Liver (tissue), 9 donors: ENCODE data around the gene HSDL2. TPM values are rescaled to one million over a fixed set of nuclear protein-coding genes. Genes with fewer than 3 reads are reported as not detected.
A peak's percentile ranks its signal among the peaks of the same experiment; 100 is the strongest.
"Not testable (repeated sequence)": the region's sequence is repeated elsewhere in the genome, so short reads cannot be mapped to it uniquely, and the experiment has no call there.

ENCODE experiments used
- DNase-seq: peaks from one replicate; pipeline ENCODE4 v3.0.0-alpha.2; 2017; ENCODE audit warnings: low spot score
- H3K27ac ChIP-seq, 2 donors: one replicate each; pipeline ENCODE4 v1.7.0; 2013; ENCODE audit warnings: inconsistent platforms in 2 of 2, low read length in 2 of 2, control low read depth in 1 of 2, low read depth in 1 of 2, mild to moderate bottlenecking in 1 of 2
- H3K27me3 ChIP-seq, 4 donors: one replicate each; pipeline versions ENCODE4 v1.6.1 to v1.7.0; 2013; ENCODE audit warnings: low read length in 3 of 4, inconsistent platforms in 1 of 4, mild to moderate bottlenecking in 1 of 4, moderate library complexity in 1 of 4; ENCODE audit not compliant: control insufficient read depth in 4 of 4, insufficient read depth in 4 of 4
- H3K36me3 ChIP-seq, 4 donors: one replicate each; pipeline versions ENCODE4 v1.6.1 to v1.7.0; 2013; ENCODE audit warnings: low read length in 3 of 4, mild to moderate bottlenecking in 3 of 4, low read depth in 1 of 4, moderate library complexity in 1 of 4; ENCODE audit not compliant: control insufficient read depth in 4 of 4, insufficient read depth in 3 of 4
- H3K4me1 ChIP-seq, 4 donors: one replicate each; pipeline versions ENCODE4 v1.6.1 to v1.7.0; 2013; ENCODE audit warnings: low read length in 3 of 4, mild to moderate bottlenecking in 3 of 4, moderate library complexity in 1 of 4; ENCODE audit not compliant: control insufficient read depth in 4 of 4, insufficient read depth in 4 of 4
- H3K4me3 ChIP-seq, 3 donors: one replicate each; pipeline versions ENCODE4 v1.6.1 to v1.7.0; 2013; ENCODE audit warnings: low read length in 3 of 3, control low read depth in 1 of 3, low read depth in 1 of 3, mild to moderate bottlenecking in 1 of 3
- H3K9ac ChIP-seq, 2 donors: one replicate each; pipeline ENCODE4 v1.7.0; 2013; ENCODE audit warnings: low read length in 2 of 2, mild to moderate bottlenecking in 2 of 2, moderate library complexity in 2 of 2, control low read depth in 1 of 2, low read depth in 1 of 2
- H3K9me3 ChIP-seq, 4 donors: one replicate each; pipeline versions ENCODE4 v1.6.1 to v1.7.0; 2013; ENCODE audit warnings: low read length in 3 of 4; ENCODE audit not compliant: control insufficient read depth in 4 of 4
- ATF3 ChIP-seq: IDR thresholded peaks from 2 replicates; pipeline ENCODE4 v1.6.1; 2016; ENCODE audit warnings: antibody characterized with exemption
- EGR1 ChIP-seq, 2 donors: IDR thresholded peaks; 2 replicates each; pipeline ENCODE4 v1.6.1; 2016 to 2018; ENCODE audit warnings: antibody characterized with exemption in 2 of 2, low read depth in 2 of 2
- FOXA1 ChIP-seq: IDR thresholded peaks from 2 replicates; pipeline ENCODE4 v1.6.1; 2016; ENCODE audit warnings: antibody characterized with exemption
- FOXA2 ChIP-seq: IDR thresholded peaks from 2 replicates; pipeline ENCODE4 v1.6.1; 2016; ENCODE audit warnings: antibody characterized with exemption
- GABPA ChIP-seq, 2 donors: IDR thresholded peaks in 1 of 2; conservative IDR thresholded peaks in 1 of 2; 2 replicates each; pipeline ENCODE4 v1.6.1; 2016; ENCODE audit warnings: antibody characterized with exemption in 2 of 2, mild to moderate bottlenecking in 1 of 2, moderate library complexity in 1 of 2
- HNF4A ChIP-seq, 2 donors: conservative IDR thresholded peaks; 2 replicates each; pipeline ENCODE4 v1.6.1; 2016; ENCODE audit warnings: antibody characterized with exemption in 2 of 2, mild to moderate bottlenecking in 2 of 2
- JUND ChIP-seq, 2 donors: IDR thresholded peaks; 2 replicates each; pipeline ENCODE4 v1.6.1; 2016; ENCODE audit warnings: antibody characterized with exemption in 2 of 2
- MAX ChIP-seq: IDR thresholded peaks from 2 replicates; pipeline ENCODE4 v1.6.1; 2016; ENCODE audit warnings: antibody characterized with exemption
- NR2F2 ChIP-seq: IDR thresholded peaks from 2 replicates; pipeline ENCODE4 v1.6.1; 2016; ENCODE audit warnings: antibody characterized with exemption
- RAD21 ChIP-seq, 2 donors: IDR thresholded peaks; 2 replicates each; pipeline ENCODE4 v1.6.1; 2016; ENCODE audit warnings: antibody characterized with exemption in 2 of 2, mild to moderate bottlenecking in 2 of 2
- RXRA ChIP-seq, 2 donors: IDR thresholded peaks; 2 replicates each; pipeline ENCODE4 v1.6.1; 2017 to 2018; ENCODE audit warnings: antibody characterized with exemption in 2 of 2, mild to moderate bottlenecking in 1 of 2
- SP1 ChIP-seq: IDR thresholded peaks from 2 replicates; pipeline ENCODE4 v1.6.1; 2018; ENCODE audit warnings: antibody characterized with exemption, mild to moderate bottlenecking
- TAF1 ChIP-seq: conservative IDR thresholded peaks from 2 replicates; pipeline ENCODE4 v1.6.1; 2016; ENCODE audit warnings: antibody characterized with exemption, mild to moderate bottlenecking
- YY1 ChIP-seq: IDR thresholded peaks from 2 replicates; pipeline ENCODE4 v1.6.1; 2016; ENCODE audit warnings: antibody characterized with exemption, mild to moderate bottlenecking
- WGBS: extraction: QIAGEN DNeasy Blood & Tissue Kit; methylation state at CpG from one replicate; pipeline ENCODE4 v1.1.7; 2013; 5-methylcytosine and 5-hydroxymethylcytosine counted together
- polyA plus RNA-seq, 2 donors: library from polyadenylated mRNA; stranded (reverse) in 1 of 2; unstranded in 1 of 2; fragments of 200-250 nt in 1 of 2; fragments of >200 nt in 1 of 2; fragmentation: Nextera tagmentation in 1 of 2; extraction: Ambion mirVana in 1 of 2; gene quantifications; one replicate each; pipeline versions ENCODE4 v1.2.1 to v1.2.3, GENCODE V29; 2013 to 2015
- total RNA-seq, 2 donors: library from RNA; depleted of rRNA; stranded (reverse); fragments of >200 nt; gene quantifications; one replicate each; pipeline ENCODE4 v1.2.3, GENCODE V29; 2014
- TF ChIP-seq, protein P1 (sequence below): IDR thresholded peaks from 2 replicates; pipeline ENCODE4 v1.6.1; 2016; ENCODE audit warnings: antibody characterized with exemption
- donor health status: healthy.
- donor health status: healthy.
- donor health status: healthy.
- donor health status: healthy.
- donor health status: healthy.

HSDL2 gene
- total and polyA plus RNA-seq, 4 donors, result 26.1 to 135 (median 79.6) TPM

DNA sequence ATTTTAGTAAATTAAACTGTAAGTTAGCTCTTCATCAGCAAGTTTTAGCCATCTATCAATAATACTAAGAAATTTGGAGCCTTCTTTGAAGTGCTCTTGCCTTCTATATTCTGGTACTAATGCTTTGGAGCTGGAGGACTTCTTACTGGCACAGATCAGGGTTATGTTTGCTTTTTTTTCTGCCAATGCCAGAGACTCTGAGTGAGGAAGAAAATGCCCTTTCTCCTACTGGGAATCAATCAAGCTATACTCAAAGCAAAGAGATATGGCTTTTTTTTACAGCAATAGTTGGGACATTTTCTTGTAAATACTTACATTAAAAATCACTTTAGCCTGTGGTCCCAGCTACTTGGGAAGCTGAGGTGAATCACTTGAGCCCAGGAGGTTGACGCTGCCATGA, 4.3 kb downstream of the HSDL2 start:
- Histone ChIP-seq H3K27me3 (no peaks in the 10 kb centered on the region), H3K36me3 (no peaks in the 10 kb centered on the region), H3K4me3 (no peak overlapping the region), H3K9me3 (no peaks in the 10 kb centered on the region), H3K4me1 (peaks cover 20 to 41% (median 37%) of the 10 kb centered on the region in 4 donors), H3K27ac (peak overlapping the region; percentile 0 to 6), H3K9ac (peak overlapping the region in 1 of 2 donors; percentile 39)
- 79% methylated on average over 1 of the region's 1 CpG for WGBS
- TF ChIP-seq GABPA (IDR thresholded peaks at IDR 0.05 in 1 of 2, conservative IDR thresholded peaks at IDR 0.05 in 1 of 2) (no peak), FOXA2 (no peak), MAX (no peak), RAD21 (IDR thresholded peaks at IDR 0.05) (peak in 1 of 2 donors; percentile 17), SP1 (no peak), HNF4A (conservative IDR thresholded peaks at IDR 0.05) (peak; percentile 34 to 52), RXRA (IDR thresholded peaks at IDR 0.05) (peak in 1 of 2 donors; percentile 63), TAF1 (no peak)
- TF ChIP-seq, protein P1, sequence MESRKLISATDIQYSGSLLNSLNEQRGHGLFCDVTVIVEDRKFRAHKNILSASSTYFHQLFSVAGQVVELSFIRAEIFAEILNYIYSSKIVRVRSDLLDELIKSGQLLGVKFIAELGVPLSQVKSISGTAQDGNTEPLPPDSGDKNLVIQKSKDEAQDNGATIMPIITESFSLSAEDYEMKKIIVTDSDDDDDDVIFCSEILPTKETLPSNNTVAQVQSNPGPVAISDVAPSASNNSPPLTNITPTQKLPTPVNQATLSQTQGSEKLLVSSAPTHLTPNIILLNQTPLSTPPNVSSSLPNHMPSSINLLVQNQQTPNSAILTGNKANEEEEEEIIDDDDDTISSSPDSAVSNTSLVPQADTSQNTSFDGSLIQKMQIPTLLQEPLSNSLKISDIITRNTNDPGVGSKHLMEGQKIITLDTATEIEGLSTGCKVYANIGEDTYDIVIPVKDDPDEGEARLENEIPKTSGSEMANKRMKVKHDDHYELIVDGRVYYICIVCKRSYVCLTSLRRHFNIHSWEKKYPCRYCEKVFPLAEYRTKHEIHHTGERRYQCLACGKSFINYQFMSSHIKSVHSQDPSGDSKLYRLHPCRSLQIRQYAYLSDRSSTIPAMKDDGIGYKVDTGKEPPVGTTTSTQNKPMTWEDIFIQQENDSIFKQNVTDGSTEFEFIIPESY, result no peak
- no peak for DNase-seq

DNA sequence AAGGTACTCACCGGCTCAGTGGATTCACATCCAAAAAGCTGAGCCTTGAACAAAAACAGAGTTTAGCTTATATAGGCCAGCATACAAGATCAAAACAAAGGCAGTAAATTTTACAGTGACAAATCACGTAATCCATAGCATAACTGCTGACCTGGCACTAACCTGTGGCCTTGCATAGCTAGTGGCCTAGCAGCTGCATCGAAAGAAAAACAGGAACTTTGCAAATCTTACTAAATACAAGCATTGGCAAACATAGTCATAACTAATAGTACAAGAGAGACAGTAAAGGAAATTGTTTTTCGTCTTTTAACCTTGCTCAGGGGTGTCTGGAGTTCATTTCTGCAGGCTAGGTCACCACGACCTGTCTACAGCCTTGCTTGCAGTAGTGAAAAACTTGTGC, 4.8 kb downstream of the HSDL2 start:
- H3K9ac ChIP-seq, result peak overlapping the region in 1 of 2 donors; percentile 39

DNA sequence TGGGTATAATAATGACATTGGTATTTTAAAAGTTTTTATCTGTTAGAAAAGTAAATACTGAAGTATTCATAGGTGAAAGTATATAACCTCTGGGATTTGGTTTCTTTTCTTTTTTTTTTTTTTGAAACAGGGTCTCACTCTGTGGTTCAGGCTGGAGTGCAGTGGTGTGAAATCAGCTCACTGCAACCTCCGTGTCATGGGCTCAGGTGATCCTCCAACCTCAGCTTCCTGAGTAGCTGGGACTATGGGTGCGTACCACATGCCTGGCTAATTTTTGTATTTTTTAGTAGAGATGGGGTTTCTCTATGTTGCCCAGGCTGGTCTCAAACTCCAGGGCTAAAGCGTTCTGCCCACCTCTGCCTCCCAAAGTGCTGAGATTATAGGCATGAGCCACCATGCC, 7.2 kb downstream of the HSDL2 start:
- no peaks in the 10 kb centered on the region for H3K36me3 ChIP-seq
- DNase-seq, result no peak
- peaks cover 20 to 28% (median 27%) of the 10 kb centered on the region in 4 donors for H3K4me1 ChIP-seq
- H3K4me3 ChIP-seq, result no peak overlapping the region
- H3K27ac ChIP-seq, result no peak overlapping the region
- WGBS, result 88% methylated on average over 3 of the region's 3 CpGs
- H3K9ac ChIP-seq, result no peak overlapping the region
- no peak for TF ChIP-seq RXRA (IDR thresholded peaks at IDR 0.05)
- TF ChIP-seq JUND (IDR thresholded peaks at IDR 0.05), result no peak
- no peak for TF ChIP-seq ATF3
- TF ChIP-seq RAD21 (IDR thresholded peaks at IDR 0.05), result no peak
- no peak for TF ChIP-seq YY1
- no peak for TF ChIP-seq EGR1 (IDR thresholded peaks at IDR 0.05; ENCODE audit: low read depth in 2 of 2)
- no peak for TF ChIP-seq NR2F2
- TF ChIP-seq MAX, result no peak
- no peaks in the 10 kb centered on the region for H3K9me3 ChIP-seq
- no peaks in the 10 kb centered on the region for H3K27me3 ChIP-seq

More for the DNA sequence above, 4.8 kb downstream of the HSDL2 start:
- no peaks in the 10 kb centered on the region for H3K9me3 ChIP-seq
- whole genome bisulfite sequencing, result 17% methylated on average over 5 of the region's 5 CpGs
- no peaks in the 10 kb centered on the region for H3K27me3 ChIP-seq
- peaks cover 20 to 41% (median 37%) of the 10 kb centered on the region in 4 donors for H3K4me1 ChIP-seq
- H3K4me3 ChIP-seq, result no peak overlapping the region
- peak overlapping the region; percentile 0 to 6 for H3K27ac ChIP-seq
- H3K36me3 ChIP-seq, result no peaks in the 10 kb centered on the region
- no peak for DNase-seq
- TF ChIP-seq TAF1 (no peak), JUND (IDR thresholded peaks at IDR 0.05) (no peak), FOXA1 (no peak)

DNA sequence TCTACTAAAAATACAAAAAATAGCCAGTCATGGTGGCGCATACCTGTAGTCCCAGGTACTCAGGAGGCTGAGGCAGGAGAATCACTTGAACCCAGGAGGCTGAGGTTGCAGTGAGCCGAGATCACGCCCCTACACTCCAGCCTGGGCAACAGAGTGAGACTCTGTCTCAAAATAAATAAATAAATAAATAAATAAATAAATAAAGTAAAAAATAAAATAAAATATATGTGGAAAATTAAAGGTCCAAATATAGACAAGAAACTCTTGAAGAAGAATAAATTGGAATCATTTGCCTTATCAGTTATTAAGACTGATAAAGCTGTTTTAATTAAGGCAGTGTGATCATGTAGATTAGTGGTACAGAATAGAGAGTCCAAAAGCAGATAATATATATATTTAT, 10.0 kb downstream of the HSDL2 start:
- H3K9me3 ChIP-seq, H3K27ac ChIP-seq, DNase-seq, H3K4me3 ChIP-seq, H3K9ac ChIP-seq, H3K27me3 ChIP-seq, H3K36me3 ChIP-seq: not testable (repeated sequence)
- 96% methylated on average over 3 of the region's 3 CpGs for WGBS
- H3K4me1 ChIP-seq, result peaks cover under 1 to 12% (median 6%) of the 10 kb centered on the region in 4 donors
